ENCODE data around the gene C1D. TPM values are rescaled to one million over a fixed set of nuclear protein-coding genes. Genes with fewer than 3 reads are reported as not detected.

The C1D gene
- total RNA-seq, 1 experiment from 2014 or later: 21.1 TPM

DNA sequence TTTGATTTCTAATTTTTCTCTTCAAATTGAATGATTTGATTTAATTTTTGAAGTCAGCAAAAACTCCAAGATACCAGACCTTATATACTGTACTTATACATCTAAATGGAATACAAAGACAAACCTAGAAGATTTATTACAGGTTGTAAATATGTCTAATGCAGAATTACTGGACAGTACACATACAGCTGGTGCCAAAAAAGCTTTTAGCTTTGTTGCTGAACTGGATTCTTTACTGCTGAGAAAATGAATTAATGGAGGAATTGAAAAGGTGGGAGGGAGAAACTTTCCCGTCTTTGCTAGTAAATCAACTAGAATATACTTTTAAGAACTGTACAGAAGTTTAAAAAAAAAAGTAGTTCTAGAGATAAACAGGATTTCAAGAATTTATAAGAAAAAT is 17.5 kb downstream of the C1D start:
- intact Hi-C loops (cut with micrococcal nuclease): no loop called here
- ChIA-PET POLR2A (no interaction called here), CTCF (no interaction called here), RAD21 (ENCODE audit: low non-redundant PET in 1 of 2, low total read pairs in 2 of 2, uncharacterized antibody in 2 of 2, unreplicated experiment in 2 of 2) (no interaction called here)
- H3K27me3 ChIP-seq (ENCODE audit: insufficient read depth, low read length): no peaks in the 10 kb centered on the region
- no peak overlapping the region for H3K9ac ChIP-seq (ENCODE audit: low read length)
- H3K4me1 ChIP-seq (ENCODE audit: control insufficient read depth in 1 of 2, insufficient read depth in 2 of 2, low read length in 2 of 2): no peaks in the 10 kb centered on the region
- H3K9me2 ChIP-seq (ENCODE audit: insufficient read depth): no peaks in the 10 kb centered on the region
- H3K79me2 ChIP-seq (ENCODE audit: insufficient read depth, low read length): peaks cover 33% of the 10 kb centered on the region
- H3K36me3 ChIP-seq (ENCODE audit: control insufficient read depth in 1 of 2, insufficient read depth in 2 of 2, low read length in 2 of 2): peaks cover 0 to 7% of the 10 kb centered on the region in 2 experiments; a peak in 1 of 4 replicates
- no peak for TF ChIP-seq SRF (IDR thresholded peaks at IDR 0.05; ENCODE audit: low read depth)
- TF ChIP-seq ELF1 (IDR thresholded peaks at IDR 0.05; ENCODE audit: borderline replicate concordance, low read depth): no peak
- no peak for TF ChIP-seq EZH2phosphoT487 (IDR thresholded peaks at IDR 0.05; ENCODE audit: borderline replicate concordance)
- no peaks in the 10 kb centered on the region for H3K9me3 ChIP-seq (ENCODE audit: control insufficient read depth in 1 of 2, insufficient read depth in 1 of 2, low read depth in 1 of 2, low read length in 2 of 2)
- 0 out of 2 replicates have a peak, but pooled peaks cover 4% of the 10 kb centered on the region for H4K20me1 ChIP-seq (ENCODE audit: insufficient read depth)
- H3K27ac ChIP-seq (ENCODE audit: low read depth, low read length): no peak overlapping the region
- H3K4me3 ChIP-seq (replicated peaks in 1 of 2; ENCODE audit: low read depth in 1 of 2, low read length in 2 of 2): no peak overlapping the region
- no peak overlapping the region for H2AFZ ChIP-seq (ENCODE audit: low read depth, low read length, poor library complexity, severe bottlenecking)
- ATAC-seq: no peak
- H3K4me2 ChIP-seq (ENCODE audit: low read length): no peak overlapping the region
- no peak for DNase-seq (ENCODE audit: low read depth, low spot score)
- BruUV-seq (replicated peaks): no TSS peak

DNA sequence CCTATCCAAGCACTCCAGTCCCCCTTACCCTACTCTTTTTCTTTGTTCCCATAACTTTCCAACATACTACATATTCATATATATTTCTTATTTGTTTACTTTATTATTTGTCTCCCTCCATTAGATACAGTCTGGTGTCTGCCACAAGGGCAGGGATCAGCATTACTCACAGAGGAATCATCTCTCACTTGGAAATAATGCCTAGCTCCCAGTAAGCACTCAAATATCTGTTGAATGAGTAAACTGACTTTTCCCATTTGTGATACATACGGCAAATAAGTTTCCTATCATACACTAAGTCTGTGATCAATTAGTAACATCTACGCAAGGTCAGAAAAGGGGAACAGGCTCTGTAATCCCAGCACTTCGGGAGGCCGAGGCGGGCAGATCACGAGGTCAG is 18.7 kb downstream of the C1D start:
- H3K9me3 ChIP-seq (ENCODE audit: control insufficient read depth in 1 of 2, insufficient read depth in 1 of 2, low read depth in 1 of 2, low read length in 2 of 2): no peaks in the 10 kb centered on the region
- peaks cover 25% of the 10 kb centered on the region for H3K79me2 ChIP-seq (ENCODE audit: insufficient read depth, low read length)
- CTCF ChIA-PET: no interaction called here
- BruUV-seq (replicated peaks): no TSS peak
- no peaks in the 10 kb centered on the region for H3K27me3 ChIP-seq (ENCODE audit: insufficient read depth, low read length)
- H3K27ac ChIP-seq (ENCODE audit: low read depth, low read length): no peak overlapping the region
- no peak overlapping the region for H3K4me3 ChIP-seq (replicated peaks in 1 of 2; ENCODE audit: low read depth in 1 of 2, low read length in 2 of 2)
- POLR2A ChIA-PET: no interaction called here
- intact Hi-C loops (cut with micrococcal nuclease): no loop called here
- H3K9ac ChIP-seq (ENCODE audit: low read length): no peak overlapping the region
- RAD21 ChIA-PET (ENCODE audit: low non-redundant PET in 1 of 2, low total read pairs in 2 of 2, uncharacterized antibody in 2 of 2, unreplicated experiment in 2 of 2): no interaction called here
- H2AFZ ChIP-seq (ENCODE audit: low read depth, low read length, poor library complexity, severe bottlenecking): no peak overlapping the region
- H3K36me3 ChIP-seq (ENCODE audit: control insufficient read depth in 1 of 2, insufficient read depth in 2 of 2, low read length in 2 of 2): peaks cover 0 to 7% of the 10 kb centered on the region in 2 experiments; a peak in 1 of 4 replicates
- no peaks in the 10 kb centered on the region for H3K9me2 ChIP-seq (ENCODE audit: insufficient read depth)
- TF ChIP-seq ELF1 (IDR thresholded peaks at IDR 0.05; ENCODE audit: borderline replicate concordance, low read depth): no peak
- no peak for TF ChIP-seq POLR2A (IDR thresholded peaks at IDR 0.05; ENCODE audit: borderline replicate concordance, extremely low read depth, insufficient read depth, insufficient read length)
- TF ChIP-seq, protein P1, sequence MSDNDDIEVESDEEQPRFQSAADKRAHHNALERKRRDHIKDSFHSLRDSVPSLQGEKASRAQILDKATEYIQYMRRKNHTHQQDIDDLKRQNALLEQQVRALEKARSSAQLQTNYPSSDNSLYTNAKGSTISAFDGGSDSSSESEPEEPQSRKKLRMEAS (IDR thresholded peaks at IDR 0.05): no peak
- TF ChIP-seq EGR1 (IDR thresholded peaks at IDR 0.05; ENCODE audit: low read depth): no peak
- TF ChIP-seq RAD21 (IDR thresholded peaks at IDR 0.05; ENCODE audit: low read depth): no peak
- TF ChIP-seq, protein P2, sequence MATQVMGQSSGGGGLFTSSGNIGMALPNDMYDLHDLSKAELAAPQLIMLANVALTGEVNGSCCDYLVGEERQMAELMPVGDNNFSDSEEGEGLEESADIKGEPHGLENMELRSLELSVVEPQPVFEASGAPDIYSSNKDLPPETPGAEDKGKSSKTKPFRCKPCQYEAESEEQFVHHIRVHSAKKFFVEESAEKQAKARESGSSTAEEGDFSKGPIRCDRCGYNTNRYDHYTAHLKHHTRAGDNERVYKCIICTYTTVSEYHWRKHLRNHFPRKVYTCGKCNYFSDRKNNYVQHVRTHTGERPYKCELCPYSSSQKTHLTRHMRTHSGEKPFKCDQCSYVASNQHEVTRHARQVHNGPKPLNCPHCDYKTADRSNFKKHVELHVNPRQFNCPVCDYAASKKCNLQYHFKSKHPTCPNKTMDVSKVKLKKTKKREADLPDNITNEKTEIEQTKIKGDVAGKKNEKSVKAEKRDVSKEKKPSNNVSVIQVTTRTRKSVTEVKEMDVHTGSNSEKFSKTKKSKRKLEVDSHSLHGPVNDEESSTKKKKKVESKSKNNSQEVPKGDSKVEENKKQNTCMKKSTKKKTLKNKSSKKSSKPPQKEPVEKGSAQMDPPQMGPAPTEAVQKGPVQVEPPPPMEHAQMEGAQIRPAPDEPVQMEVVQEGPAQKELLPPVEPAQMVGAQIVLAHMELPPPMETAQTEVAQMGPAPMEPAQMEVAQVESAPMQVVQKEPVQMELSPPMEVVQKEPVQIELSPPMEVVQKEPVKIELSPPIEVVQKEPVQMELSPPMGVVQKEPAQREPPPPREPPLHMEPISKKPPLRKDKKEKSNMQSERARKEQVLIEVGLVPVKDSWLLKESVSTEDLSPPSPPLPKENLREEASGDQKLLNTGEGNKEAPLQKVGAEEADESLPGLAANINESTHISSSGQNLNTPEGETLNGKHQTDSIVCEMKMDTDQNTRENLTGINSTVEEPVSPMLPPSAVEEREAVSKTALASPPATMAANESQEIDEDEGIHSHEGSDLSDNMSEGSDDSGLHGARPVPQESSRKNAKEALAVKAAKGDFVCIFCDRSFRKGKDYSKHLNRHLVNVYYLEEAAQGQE (IDR thresholded peaks at IDR 0.05; ENCODE audit: low read depth): no peak
- no peak for TF ChIP-seq EZH2phosphoT487 (IDR thresholded peaks at IDR 0.05; ENCODE audit: borderline replicate concordance)
- TF ChIP-seq CBX3 (IDR thresholded peaks at IDR 0.05; ENCODE audit: low read depth): no peak
- no peak for TF ChIP-seq EZH2 (IDR thresholded peaks at IDR 0.05)
- TF ChIP-seq JUND (IDR thresholded peaks at IDR 0.05): no peak
- TF ChIP-seq, protein P3, sequence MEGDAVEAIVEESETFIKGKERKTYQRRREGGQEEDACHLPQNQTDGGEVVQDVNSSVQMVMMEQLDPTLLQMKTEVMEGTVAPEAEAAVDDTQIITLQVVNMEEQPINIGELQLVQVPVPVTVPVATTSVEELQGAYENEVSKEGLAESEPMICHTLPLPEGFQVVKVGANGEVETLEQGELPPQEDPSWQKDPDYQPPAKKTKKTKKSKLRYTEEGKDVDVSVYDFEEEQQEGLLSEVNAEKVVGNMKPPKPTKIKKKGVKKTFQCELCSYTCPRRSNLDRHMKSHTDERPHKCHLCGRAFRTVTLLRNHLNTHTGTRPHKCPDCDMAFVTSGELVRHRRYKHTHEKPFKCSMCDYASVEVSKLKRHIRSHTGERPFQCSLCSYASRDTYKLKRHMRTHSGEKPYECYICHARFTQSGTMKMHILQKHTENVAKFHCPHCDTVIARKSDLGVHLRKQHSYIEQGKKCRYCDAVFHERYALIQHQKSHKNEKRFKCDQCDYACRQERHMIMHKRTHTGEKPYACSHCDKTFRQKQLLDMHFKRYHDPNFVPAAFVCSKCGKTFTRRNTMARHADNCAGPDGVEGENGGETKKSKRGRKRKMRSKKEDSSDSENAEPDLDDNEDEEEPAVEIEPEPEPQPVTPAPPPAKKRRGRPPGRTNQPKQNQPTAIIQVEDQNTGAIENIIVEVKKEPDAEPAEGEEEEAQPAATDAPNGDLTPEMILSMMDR (IDR thresholded peaks at IDR 0.05 in 2 of 3, conservative IDR thresholded peaks at IDR 0.05 in 1 of 3; ENCODE audit: borderline replicate concordance in 1 of 3, insufficient read depth in 1 of 3, low read depth in 2 of 3, low read length in 2 of 3): no peak
- TF ChIP-seq, protein P4, sequence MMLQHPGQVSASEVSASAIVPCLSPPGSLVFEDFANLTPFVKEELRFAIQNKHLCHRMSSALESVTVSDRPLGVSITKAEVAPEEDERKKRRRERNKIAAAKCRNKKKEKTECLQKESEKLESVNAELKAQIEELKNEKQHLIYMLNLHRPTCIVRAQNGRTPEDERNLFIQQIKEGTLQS (IDR thresholded peaks at IDR 0.05): no peak
- no peak for TF ChIP-seq SIN3A (IDR thresholded peaks at IDR 0.05; ENCODE audit: low read depth)
- no peak for TF ChIP-seq CEBPB (IDR thresholded peaks at IDR 0.05; ENCODE audit: low read depth)
- TF ChIP-seq ZNF274 (IDR thresholded peaks at IDR 0.05; ENCODE audit: low read depth, low read length): no peak
- no peak for TF ChIP-seq SP1 (IDR thresholded peaks at IDR 0.05; ENCODE audit: low read depth)
- H3K4me1 ChIP-seq (ENCODE audit: control insufficient read depth in 1 of 2, insufficient read depth in 2 of 2, low read length in 2 of 2): no peaks in the 10 kb centered on the region
- H3K4me2 ChIP-seq (ENCODE audit: low read length): no peak overlapping the region
- no peaks in the 10 kb centered on the region for H4K20me1 ChIP-seq (ENCODE audit: insufficient read depth)
- DNase-seq (ENCODE audit: low read depth, low spot score): no peak
- ATAC-seq: no peak
